ENCODE results near the gene MB21D2. TPM values are rescaled to one million over a fixed set of nuclear protein-coding genes. Genes with fewer than 3 reads are reported as not detected.

MB21D2 gene
- total RNA-seq, 1 experiment from 2014 or later, result 2.8 TPM

- Histone ChIP-seq H3K4me3 (replicated peaks in 1 of 2; ENCODE audit: low read depth in 1 of 2, low read length in 2 of 2) (no peak overlapping the region), H3K9me2 (ENCODE audit: insufficient read depth) (no peaks in the 10 kb centered on the region), H2AFZ (ENCODE audit: low read depth, low read length, poor library complexity, severe bottlenecking) (no peak overlapping the region), H4K20me1 (ENCODE audit: insufficient read depth) (no peaks in the 10 kb centered on the region), H3K36me3 (ENCODE audit: control insufficient read depth in 1 of 2, insufficient read depth in 2 of 2, low read length in 2 of 2) (no peaks in the 10 kb centered on the region), H3K27me3 (ENCODE audit: insufficient read depth, low read length) (no peaks in the 10 kb centered on the region), H3K27ac (ENCODE audit: low read depth, low read length) (no peak overlapping the region), H3K9me3 (ENCODE audit: control insufficient read depth in 1 of 2, insufficient read depth in 1 of 2, low read depth in 1 of 2, low read length in 2 of 2) (no peaks in the 10 kb centered on the region), H3K4me1 (ENCODE audit: control insufficient read depth in 1 of 2, insufficient read depth in 2 of 2, low read length in 2 of 2) (peaks cover 51 to 95% of the 10 kb centered on the region in 2 experiments), H3K79me2 (ENCODE audit: insufficient read depth, low read length) (0 out of 2 replicates have a peak, but pooled peaks cover 3% of the 10 kb centered on the region), H3K4me2 (ENCODE audit: low read length) (peak overlapping the region; percentile 78), H3K9ac (ENCODE audit: low read length) (peak overlapping the region; percentile 13; the same call in 1 of the 2 replicates)
- ATAC-seq, result no peak
- BruUV-seq (replicated peaks), result no TSS peak
- DNase-seq (ENCODE audit: low read depth, low spot score), result no peak
- TF ChIP-seq POLR2AphosphoS5 (IDR thresholded peaks at IDR 0.05; ENCODE audit: low read depth, low read length), result no peak
- TF ChIP-seq ZNF274 (IDR thresholded peaks at IDR 0.05; ENCODE audit: low read depth, low read length), result no peak
- TF ChIP-seq REST (IDR thresholded peaks at IDR 0.05; ENCODE audit: low read depth), result no peak
- no peak for TF ChIP-seq SP1 (IDR thresholded peaks at IDR 0.05; ENCODE audit: low read depth)
- TF ChIP-seq CEBPB (IDR thresholded peaks at IDR 0.05; ENCODE audit: low read depth), result no peak
- no peak for TF ChIP-seq TCF7L2 (IDR thresholded peaks at IDR 0.05; ENCODE audit: borderline replicate concordance, extremely low read depth, insufficient read depth, insufficient read length)
- TF ChIP-seq JUND (IDR thresholded peaks at IDR 0.05), result no peak
- TF ChIP-seq SIN3A (IDR thresholded peaks at IDR 0.05; ENCODE audit: low read depth), result no peak
- no peak for TF ChIP-seq ZFX (IDR thresholded peaks at IDR 0.05)
- POLR2A ChIA-PET, result interaction anchor here (0.9 to 2.2 kb wide), 2 partner anchors 28 to 32 kb away, joined by 3 to 4 read pairs; partner anchors contain the start of gene MB21D2
- RAD21 ChIA-PET (ENCODE audit: low non-redundant PET in 1 of 2, low total read pairs in 2 of 2, uncharacterized antibody in 2 of 2, unreplicated experiment in 2 of 2), result no interaction called here
- intact Hi-C loops (cut with micrococcal nuclease), result no loop called here
- CTCF ChIA-PET, result interaction anchor here (1.6 kb wide), 1 partner anchor 25 kb away, joined by 4 read pairs; no protein-coding TSS in a partner anchor
Measured at GRCh38 chr3:192889679-192890078, 28.0 kb downstream of the MB21D2 start.

All from HCT116 (cell line).